RWPE2 (cell line): ENCODE data around the gene SH3RF2.
A peak's percentile ranks its signal among the peaks of the same experiment; 100 is the strongest.

ENCODE experiments used
- ATAC-seq: fragments of 200-7000 bp; cut with Tn5 transposase; 3 replicates; pipeline ENCODE4 v1.9.1; 2021; ENCODE audit warnings: low read depth
- DNase-seq: peaks from one replicate; pipeline ENCODE4 v3.0.0-alpha.2; 2020; ENCODE audit warnings: low spot score
- H3K27ac ChIP-seq: fragments of 450-650 bp; 2 replicates; pipeline ENCODE4 v1.5.1; 2017; ENCODE audit warnings: mild to moderate bottlenecking; ENCODE audit not compliant: poor library complexity, severe bottlenecking
- H3K27me3 ChIP-seq: fragments of 250-450 bp; sonication (Bioruptor Pico); 2 replicates; pipeline ENCODE4 v1.5.1; 2021; ENCODE audit warnings: mild to moderate bottlenecking, moderate library complexity; ENCODE audit not compliant: insufficient read depth, poor library complexity, severe bottlenecking
- H3K36me3 ChIP-seq: fragments of 250-450 bp; sonication (Bioruptor Pico); 2 replicates; pipeline ENCODE4 v1.5.1; 2020; ENCODE audit warnings: low read depth, mild to moderate bottlenecking, moderate library complexity
- H3K4me1 ChIP-seq: fragments of 250-450 bp; sonication (Bioruptor Pico); 2 replicates; pipeline ENCODE4 v1.5.1; 2021; ENCODE audit warnings: mild to moderate bottlenecking, moderate library complexity; ENCODE audit not compliant: insufficient read depth, poor library complexity, severe bottlenecking
- H3K4me3 ChIP-seq: fragments of 250-450 bp; sonication (Bioruptor Pico); 2 replicates; pipeline ENCODE4 v1.5.1; 2021; ENCODE audit warnings: mild to moderate bottlenecking, moderate library complexity; ENCODE audit not compliant: severe bottlenecking
- H3K9me3 ChIP-seq: fragments of 250-450 bp; sonication (Bioruptor Pico); 2 replicates; pipeline ENCODE4 v1.5.1; 2021; ENCODE audit warnings: mild to moderate bottlenecking, moderate library complexity; ENCODE audit not compliant: severe bottlenecking
- TF ChIP-seq, protein P1 (sequence below): fragments of 450-650 bp; IDR thresholded peaks from one replicate; pipeline ENCODE4 v1.5.1; 2017; ENCODE audit warnings: mild to moderate bottlenecking, moderate library complexity; ENCODE audit not compliant: poor library complexity, severe bottlenecking

The SH3RF2 gene

GRCh38 chr5:145978708-145979107, 42.3 kb downstream of the SH3RF2 start:
- no peaks in the 10 kb centered on the region; the same call in 1 of the 2 replicates for H3K36me3 ChIP-seq
- H3K27ac ChIP-seq = no peak overlapping the region
- H3K27me3 ChIP-seq = no peaks in the 10 kb centered on the region
- DNase-seq (no peak), ATAC-seq (no peak)
- peaks cover 33% of the 10 kb centered on the region for H3K4me1 ChIP-seq
- no peak overlapping the region for H3K4me3 ChIP-seq
- H3K9me3 ChIP-seq = no peaks in the 10 kb centered on the region
- TF ChIP-seq, protein P1, sequence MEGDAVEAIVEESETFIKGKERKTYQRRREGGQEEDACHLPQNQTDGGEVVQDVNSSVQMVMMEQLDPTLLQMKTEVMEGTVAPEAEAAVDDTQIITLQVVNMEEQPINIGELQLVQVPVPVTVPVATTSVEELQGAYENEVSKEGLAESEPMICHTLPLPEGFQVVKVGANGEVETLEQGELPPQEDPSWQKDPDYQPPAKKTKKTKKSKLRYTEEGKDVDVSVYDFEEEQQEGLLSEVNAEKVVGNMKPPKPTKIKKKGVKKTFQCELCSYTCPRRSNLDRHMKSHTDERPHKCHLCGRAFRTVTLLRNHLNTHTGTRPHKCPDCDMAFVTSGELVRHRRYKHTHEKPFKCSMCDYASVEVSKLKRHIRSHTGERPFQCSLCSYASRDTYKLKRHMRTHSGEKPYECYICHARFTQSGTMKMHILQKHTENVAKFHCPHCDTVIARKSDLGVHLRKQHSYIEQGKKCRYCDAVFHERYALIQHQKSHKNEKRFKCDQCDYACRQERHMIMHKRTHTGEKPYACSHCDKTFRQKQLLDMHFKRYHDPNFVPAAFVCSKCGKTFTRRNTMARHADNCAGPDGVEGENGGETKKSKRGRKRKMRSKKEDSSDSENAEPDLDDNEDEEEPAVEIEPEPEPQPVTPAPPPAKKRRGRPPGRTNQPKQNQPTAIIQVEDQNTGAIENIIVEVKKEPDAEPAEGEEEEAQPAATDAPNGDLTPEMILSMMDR = no peak

GRCh38 chr5:145979270-145980223, 43.2 kb downstream of the SH3RF2 start:
- Histone ChIP-seq H3K4me3 (no peak overlapping the region), H3K9me3 (no peaks in the 10 kb centered on the region), H3K36me3 (no peaks in the 10 kb centered on the region; the same call in 1 of the 2 replicates), H3K27me3 (no peaks in the 10 kb centered on the region), H3K4me1 (peaks cover 31% of the 10 kb centered on the region), H3K27ac (no peak overlapping the region)
- no peak for DNase-seq
- ATAC-seq = no peak
- TF ChIP-seq, protein P1 = no peak

GRCh38 chr5:145980259-145980658, 43.9 kb downstream of the SH3RF2 start:
- no peak for ATAC-seq
- H3K4me3 ChIP-seq = no peak overlapping the region
- TF ChIP-seq, protein P1 = no peak
- no peak overlapping the region for H3K27ac ChIP-seq
- H3K36me3 ChIP-seq = no peaks in the 10 kb centered on the region; the same call in 1 of the 2 replicates
- no peaks in the 10 kb centered on the region for H3K9me3 ChIP-seq
- H3K27me3 ChIP-seq = no peaks in the 10 kb centered on the region
- no peak for DNase-seq
- H3K4me1 ChIP-seq = peaks cover 24% of the 10 kb centered on the region

GRCh38 chr5:145980718-145981117, 44.3 kb downstream of the SH3RF2 start:
- no peak for ATAC-seq

More at GRCh38 chr5:145980718-145981117, 44.3 kb downstream of the SH3RF2 start:
- Histone ChIP-seq H3K27ac (no peak overlapping the region), H3K9me3 (no peaks in the 10 kb centered on the region), H3K36me3 (no peaks in the 10 kb centered on the region; the same call in 1 of the 2 replicates), H3K4me1 (peaks cover 20% of the 10 kb centered on the region), H3K4me3 (no peak overlapping the region), H3K27me3 (no peaks in the 10 kb centered on the region)
- DNase-seq = no peak
- TF ChIP-seq, protein P1 = peak; percentile 45
